ENCODE data around the gene LRRC31.

Gene LRRC31

GRCh38 chr3:169863458-169863899 lies 6.3 kb downstream of the LRRC31 start:
- DNase-seq (ENCODE audit: low read depth), result peak; percentile 71

- no peak for DNase-seq (ENCODE audit: low read depth)
Measured at GRCh38 chr3:169861871-169862270, 7.9 kb downstream of the LRRC31 start.

- DNase-seq (ENCODE audit: low read depth), result no peak
Measured at GRCh38 chr3:169857811-169858210, 11.9 kb downstream of the LRRC31 start.

GRCh38 chr3:169855514-169855913 lies 14.2 kb downstream of the LRRC31 start:
- DNase-seq (ENCODE audit: low read depth), result no peak

- DNase-seq (ENCODE audit: low read depth), result no peak
Measured at GRCh38 chr3:169850618-169851017, 19.1 kb downstream of the LRRC31 start.

- DNase-seq (ENCODE audit: low read depth), result no peak
Measured at GRCh38 chr3:169848741-169849140, 21.0 kb downstream of the LRRC31 start.

- no peak for DNase-seq (ENCODE audit: low read depth)
Measured at GRCh38 chr3:169847896-169848295, 21.8 kb downstream of the LRRC31 start.

- peak; percentile 70 for DNase-seq (ENCODE audit: low read depth)
Measured at GRCh38 chr3:169846458-169847193, 23.1 kb downstream of the LRRC31 start.

GRCh38 chr3:169842960-169843359 lies 26.8 kb downstream of the LRRC31 start:
- DNase-seq (ENCODE audit: low read depth), result no peak

GRCh38 chr3:169841171-169841570 lies 28.6 kb downstream of the LRRC31 start:
- no peak for DNase-seq (ENCODE audit: low read depth)

GRCh38 chr3:169838511-169839030 lies 31.2 kb downstream of the LRRC31 start:
- DNase-seq (ENCODE audit: low read depth), result no peak

- DNase-seq (ENCODE audit: low read depth), result no peak
Measured at GRCh38 chr3:169836942-169837275, 32.8 kb downstream of the LRRC31 start.

- peak; percentile 66 for DNase-seq (ENCODE audit: low read depth)
Measured at GRCh38 chr3:169836078-169836941, 33.4 kb downstream of the LRRC31 start.

GRCh38 chr3:169835533-169835932 lies 34.2 kb downstream of the LRRC31 start:
- no peak for DNase-seq (ENCODE audit: low read depth)

- DNase-seq (ENCODE audit: low read depth), result no peak
Measured at GRCh38 chr3:169827712-169828111, 42.0 kb downstream of the LRRC31 start.

GRCh38 chr3:169825316-169825715 lies 44.4 kb downstream of the LRRC31 start:
- peak; percentile 73 for DNase-seq (ENCODE audit: low read depth)

- DNase-seq (ENCODE audit: low read depth), result no peak
Measured at GRCh38 chr3:169822983-169823382, 46.8 kb downstream of the LRRC31 start.

- DNase-seq (ENCODE audit: low read depth), result no peak
Measured at GRCh38 chr3:169822540-169822939, 47.2 kb downstream of the LRRC31 start.

GRCh38 chr3:169822091-169822490 lies 47.6 kb downstream of the LRRC31 start:
- DNase-seq (ENCODE audit: low read depth), result no peak

GRCh38 chr3:169818316-169818715 lies 51.4 kb downstream of the LRRC31 start:
- peak; percentile 72 for DNase-seq (ENCODE audit: low read depth)

- DNase-seq (ENCODE audit: low read depth), result no peak
Measured at GRCh38 chr3:169815590-169816150, 54.1 kb downstream of the LRRC31 start.

GRCh38 chr3:169813757-169814517 lies 55.8 kb downstream of the LRRC31 start:
- DNase-seq (ENCODE audit: low read depth), result peak; percentile 24
